NCI-H345 treated with DMSO at 0.1 percent for 48 hours (cell line): ENCODE results near the gene GAS6.
"Not testable (repeated sequence)": the region's sequence is repeated elsewhere in the genome, so short reads cannot be mapped to it uniquely, and the experiment has no call there.

Experiments
- DNase-seq: peaks from one replicate; lab custom pipeline; 2025; ENCODE audit not compliant: unreplicated experiment; lab: John Stamatoyannopoulos, UW

The GAS6 gene

DNA sequence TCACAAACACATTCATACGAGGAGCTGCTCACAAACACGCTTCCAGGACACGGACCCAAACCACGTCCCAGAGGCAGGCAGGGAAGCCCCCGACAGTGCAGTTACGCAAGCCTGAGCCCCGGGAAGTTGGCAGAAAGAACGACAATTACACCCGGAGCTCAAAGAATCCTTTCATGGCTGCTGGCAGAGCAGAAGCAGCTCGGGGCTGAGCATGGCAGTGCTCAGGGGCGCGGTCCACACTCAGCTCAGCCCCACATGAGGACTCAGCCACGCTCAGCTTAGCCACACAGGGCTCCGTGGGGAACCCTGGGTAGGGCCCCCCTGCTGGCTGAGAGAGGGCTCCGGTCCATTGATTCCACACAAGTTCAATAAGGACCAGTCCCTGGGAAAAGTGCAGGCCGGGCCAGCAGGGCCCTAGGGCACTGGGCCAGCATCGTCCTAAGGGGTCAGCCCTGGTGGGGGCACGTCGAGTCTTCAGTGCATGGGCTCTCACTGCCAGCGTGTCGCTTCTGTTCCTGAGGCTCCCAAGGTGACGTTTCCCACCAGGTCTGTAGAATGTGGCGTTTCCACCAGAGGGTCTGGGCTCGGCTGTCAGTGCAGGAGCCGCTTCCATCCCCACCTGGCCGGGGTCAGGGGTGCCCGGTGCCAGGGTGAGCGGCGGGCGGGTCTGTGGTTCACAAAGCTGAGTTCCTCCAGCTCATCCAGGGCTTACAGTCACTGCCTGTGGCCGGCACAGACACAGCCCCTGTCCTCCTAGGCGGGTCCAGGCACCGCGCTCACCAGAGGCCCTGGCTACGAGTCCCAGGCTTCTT lies 23.1 kb downstream of the GAS6 start:
- no peak for DNase-seq

DNA sequence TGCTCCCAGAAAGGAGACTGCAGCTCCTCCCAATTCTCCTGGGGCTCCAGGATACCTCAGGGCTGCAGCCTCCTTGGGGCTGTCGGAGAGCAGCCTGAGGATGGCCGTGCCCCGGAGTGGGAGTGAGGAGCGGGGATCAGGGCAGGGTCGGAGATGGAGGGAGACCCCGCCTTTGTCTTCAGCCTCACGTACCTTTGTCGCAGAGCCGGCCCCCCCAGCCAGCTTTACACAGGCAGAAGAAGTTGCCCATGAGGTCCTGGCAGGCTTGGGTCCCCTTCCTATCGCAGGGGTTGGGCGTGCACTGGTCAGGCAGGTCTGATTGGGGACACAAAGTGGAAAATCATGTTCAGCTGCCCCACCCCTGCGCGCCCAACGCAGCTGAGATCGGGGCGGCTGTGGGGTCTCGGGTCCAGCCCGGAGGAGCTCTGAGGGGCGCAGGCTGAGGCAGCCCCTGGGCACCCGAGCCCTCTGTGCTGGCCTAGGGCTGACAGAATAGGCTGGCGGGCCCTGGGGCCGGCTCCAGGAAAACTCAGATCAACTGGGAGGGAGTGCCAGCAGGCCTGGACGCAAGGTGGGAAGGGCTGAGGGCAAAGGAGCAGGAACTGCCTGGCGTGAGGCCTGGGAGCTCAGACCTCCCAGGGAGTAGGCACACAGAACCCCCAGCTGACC lies 24.2 kb downstream of the GAS6 start:
- no peak for DNase-seq

DNA sequence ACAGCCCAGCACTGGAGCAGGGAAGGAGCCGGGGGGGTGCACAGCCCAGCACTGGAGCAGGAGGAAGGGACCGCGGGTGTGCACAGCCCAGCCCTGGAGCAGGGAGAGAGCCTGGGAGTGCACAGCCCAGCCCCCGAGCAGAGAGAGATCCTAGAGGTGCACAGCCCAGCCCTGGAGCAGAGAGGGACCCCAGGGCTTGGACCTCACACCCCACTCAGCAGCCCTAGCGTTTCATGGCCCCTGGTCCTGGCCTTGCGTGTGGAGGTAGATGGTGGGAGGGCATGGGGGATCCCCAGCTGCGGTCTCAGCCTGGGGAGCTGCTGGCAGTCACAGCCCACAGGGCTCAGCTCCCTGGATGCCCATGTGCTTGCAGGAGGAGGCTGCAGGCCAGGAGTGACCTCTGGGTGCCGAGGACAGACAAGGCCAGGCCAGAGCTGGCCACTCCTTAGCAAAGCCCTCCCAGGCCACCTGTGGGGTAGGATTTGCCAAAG lies 25.1 kb downstream of the GAS6 start:
- DNase-seq, result no peak

DNA sequence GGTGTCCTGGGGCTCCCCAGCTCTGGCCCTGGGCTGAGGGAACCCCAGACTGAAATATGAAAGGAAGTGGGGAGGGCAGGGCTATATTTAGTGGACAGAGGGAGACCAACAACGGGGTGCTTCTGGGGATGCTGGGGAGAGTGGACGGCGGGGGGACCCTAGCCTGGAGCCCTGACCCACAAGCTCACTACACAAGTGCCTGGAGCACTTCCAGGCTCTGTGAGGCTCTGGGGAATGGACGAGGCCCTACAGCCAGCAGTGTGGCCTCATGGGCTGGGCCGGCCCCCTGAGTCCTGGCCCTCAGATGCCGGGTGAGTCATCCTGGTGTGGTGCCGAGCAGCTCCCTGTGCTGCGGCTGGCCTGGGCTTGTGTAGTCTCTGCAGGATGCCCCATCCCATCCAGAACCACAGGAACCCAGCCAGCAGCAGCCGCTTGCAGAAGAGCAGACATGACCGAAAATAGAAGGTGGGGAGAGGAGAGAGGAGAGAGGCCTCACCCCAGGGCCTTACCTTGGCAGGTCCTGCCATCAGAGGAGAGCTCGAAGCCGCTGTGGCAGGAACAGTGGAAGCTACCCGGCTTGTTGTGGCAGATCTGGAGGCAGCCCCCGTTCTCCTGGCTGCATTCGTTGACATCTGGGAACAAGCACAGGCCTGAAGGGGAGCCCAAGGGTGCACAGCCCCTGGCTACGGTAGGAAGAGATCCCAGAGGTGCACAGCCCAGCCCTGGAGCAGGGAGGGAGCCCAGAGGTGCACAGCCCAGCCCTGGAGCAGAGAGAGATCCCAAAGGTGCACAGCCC lies 26.1 kb downstream of the GAS6 start:
- DNase-seq, result peak; percentile 35

DNA sequence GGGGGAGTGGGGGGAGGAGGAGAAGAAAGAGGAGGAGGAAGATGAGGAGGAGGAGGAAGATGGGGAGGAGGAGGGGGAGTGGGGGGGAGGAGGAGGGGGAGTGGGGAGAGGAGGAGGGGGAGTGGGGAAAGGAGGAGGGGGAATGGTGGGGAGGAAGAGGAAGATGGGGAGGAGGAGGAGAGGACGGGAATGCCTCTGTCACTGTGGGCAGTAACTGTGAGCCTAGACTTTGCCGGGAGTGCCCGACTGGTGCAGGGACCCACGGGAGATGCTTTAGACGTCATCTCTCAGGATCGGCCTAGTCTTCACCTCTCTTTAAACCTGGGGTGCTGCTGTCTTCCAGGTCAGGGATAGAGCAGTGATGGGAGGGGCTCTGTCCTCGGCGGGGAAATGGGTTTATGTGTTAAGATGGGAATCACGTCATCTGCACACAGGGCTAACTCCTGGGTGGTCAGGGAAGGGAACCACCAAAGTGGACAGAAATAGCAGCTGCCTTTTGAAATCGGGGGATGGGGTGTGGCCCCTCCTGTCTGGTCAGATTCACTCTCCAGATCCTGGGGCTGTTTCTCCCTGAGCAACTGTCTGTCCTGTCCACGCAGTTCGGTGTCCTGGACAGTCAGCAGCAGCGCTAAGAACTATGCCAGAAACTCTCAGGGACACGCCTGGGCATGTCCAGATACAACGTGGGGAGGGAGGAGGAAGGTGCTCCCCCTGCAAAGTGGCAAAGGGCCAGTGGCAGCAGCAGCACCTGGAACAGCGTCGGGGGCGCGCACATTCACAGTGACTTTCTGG lies 26.9 kb downstream of the GAS6 start:
- DNase-seq, result peak; percentile 35

DNA sequence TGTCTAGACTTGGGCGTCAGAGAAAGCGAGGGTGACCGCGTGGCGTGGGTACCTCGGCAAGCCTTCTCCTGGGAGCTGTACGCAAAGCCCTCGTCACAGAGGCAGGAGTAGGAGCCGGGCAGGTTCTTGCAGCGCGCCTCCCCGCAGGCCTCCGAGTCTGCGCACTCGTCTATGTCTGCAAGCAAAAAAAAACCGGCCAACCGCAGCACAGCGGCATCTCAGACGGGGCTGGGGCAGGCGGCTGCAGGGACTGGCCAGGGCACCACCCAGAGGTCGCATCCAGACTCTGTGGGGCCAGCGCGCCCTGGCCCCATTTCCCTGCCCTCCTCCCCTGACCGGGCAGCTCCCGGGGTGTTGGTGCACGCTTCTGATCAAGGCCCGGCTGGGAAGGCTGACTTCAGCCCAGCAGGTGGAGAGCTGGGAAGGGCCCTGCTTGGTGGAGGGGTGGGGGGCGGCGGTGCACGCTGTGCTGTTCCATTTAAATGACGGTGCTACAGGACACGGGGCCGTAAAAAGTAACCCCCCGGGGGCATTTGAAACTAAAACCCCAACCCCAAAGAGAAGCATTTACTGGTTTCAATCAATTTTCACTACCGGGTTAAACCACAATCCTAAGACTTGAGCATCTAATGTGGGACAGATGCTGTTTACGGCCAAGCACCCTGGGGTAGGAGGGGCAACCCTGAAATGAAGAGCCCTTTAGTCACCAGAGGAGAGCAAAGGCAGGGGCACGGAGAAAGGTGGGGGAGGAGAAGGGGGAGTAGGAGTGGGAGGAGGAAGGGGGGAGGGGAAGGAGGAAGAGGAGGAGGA lies 28.2 kb downstream of the GAS6 start:
- peak; percentile 43 for DNase-seq

DNA sequence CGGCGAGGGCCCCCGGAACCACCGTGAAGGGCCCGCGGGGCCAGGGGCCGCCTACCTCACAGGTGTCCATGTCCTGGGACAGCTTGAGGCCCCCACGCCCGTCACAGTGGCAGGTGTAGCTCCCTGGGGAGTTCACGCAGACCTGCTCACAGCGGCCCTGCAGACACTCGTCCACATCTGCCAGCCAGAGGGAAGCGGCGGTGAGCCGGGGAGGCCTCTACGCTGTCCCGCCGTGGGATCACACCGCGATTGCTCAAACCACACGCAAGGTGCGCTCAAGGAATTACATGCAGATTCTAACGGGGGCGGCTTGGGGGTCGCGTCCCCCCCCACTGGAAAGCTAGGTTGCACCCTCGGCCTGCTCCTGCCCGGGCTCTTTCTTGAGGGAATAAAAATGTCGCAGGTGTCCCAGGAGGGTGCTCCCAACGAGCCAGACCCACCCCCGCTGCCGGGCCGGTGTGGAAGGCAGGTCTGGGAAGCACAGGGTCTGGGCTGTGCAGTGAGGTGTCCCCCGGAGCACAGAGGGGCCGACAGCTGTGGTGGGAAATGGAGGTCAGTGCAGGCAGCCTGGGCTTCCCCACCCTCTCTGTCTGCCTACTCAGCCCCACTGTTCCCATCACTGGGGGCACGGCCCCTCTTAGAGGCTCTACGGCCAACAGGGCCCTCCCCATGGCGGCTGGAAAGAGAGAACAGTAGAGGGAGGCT lies 29.2 kb downstream of the GAS6 start:
- DNase-seq, result no peak

DNA sequence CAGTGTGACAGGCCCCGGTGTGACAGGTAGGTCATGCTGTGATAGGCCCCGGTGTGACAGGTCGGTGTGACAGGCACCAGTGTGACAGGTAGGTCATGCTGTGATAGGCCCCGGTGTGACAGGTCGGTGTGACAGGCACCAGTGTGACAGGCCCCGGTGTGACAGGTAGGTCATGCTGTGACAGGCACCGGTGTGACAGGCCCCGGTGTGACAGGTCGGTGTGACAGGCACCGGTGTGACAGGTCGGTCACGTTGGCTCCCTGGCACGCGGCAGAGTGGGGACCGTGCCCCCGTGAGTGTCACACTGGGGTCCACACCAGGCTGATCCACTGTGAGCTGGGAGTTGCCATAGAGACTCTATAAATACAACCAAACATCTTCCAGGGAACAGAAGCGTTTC lies 29.9 kb downstream of the GAS6 start:
- DNase-seq, result not testable (repeated sequence)

DNA sequence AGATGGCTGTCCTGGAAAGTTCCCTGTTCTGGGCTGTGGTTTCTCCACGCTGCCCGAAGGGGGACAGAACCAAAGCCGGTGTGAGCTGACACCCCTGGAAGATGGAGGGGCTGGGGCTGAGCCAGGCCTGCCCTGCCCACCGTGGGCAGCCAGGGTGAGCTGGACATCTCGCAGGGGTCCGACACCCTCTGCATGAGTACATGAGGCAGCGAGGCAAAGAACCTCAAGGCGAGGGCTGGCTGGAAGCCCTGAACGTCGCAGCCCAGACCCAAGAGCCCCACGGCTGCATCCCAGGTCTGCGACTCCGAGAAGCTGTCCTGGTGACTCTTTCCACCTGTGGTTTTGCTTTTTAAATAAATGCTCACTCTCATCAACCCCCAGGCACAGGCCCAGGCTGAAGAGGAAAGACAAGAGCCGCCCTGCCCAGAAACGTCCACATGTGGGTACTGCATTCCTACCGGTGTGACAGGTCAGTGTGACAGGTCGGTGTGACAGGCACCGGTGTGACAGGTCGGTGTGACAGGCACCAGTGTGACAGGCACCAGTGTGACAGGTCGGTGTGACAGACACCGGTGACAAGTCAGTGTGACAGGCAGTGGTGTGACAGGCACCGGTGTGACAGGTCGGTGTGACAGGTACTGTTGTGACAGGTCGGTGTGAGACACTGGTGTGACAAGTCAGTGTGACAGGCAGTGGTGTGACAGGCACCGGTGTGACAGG lies 30.6 kb downstream of the GAS6 start:
- no peak for DNase-seq

DNA sequence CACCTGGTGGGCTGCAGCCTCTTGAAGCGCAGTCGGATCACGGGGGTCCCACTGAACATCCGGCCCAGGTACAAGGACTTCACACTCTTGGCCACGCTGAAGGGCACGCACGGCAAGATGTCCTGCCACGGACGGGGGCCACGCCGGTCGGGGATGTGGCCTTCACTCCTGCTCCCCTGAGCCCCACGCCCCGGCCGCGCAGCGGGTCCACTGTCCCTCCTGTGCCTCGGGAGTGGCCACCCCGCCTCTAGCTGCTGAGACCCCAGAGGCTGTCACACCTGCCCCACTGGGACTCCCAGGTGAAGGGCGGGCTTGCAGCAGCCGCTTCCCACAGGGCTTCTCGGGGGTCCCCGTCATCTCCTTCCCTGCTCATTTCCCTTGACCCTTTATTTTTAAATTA lies 31.2 kb downstream of the GAS6 start:
- no peak for DNase-seq

DNA sequence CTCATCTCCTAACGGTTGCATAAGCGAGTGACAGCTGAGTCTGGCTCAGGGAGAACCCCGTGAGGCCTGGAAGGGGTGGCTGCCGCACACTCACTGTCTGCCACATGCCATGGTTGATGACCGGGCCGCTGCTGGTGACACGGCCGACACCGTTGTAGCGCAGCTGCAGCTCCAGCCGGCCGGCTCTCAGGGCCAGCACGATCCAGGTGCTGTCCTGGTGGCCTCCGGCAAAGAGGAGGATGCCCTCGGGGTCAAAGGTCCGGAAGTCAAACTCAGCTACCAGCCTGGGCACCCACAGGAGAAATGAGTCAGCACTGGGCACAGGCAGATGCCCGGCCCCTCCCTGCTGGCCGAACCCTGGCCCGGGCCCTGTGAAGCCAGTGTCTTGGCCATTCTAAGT lies 31.7 kb downstream of the GAS6 start:
- DNase-seq, result no peak

DNA sequence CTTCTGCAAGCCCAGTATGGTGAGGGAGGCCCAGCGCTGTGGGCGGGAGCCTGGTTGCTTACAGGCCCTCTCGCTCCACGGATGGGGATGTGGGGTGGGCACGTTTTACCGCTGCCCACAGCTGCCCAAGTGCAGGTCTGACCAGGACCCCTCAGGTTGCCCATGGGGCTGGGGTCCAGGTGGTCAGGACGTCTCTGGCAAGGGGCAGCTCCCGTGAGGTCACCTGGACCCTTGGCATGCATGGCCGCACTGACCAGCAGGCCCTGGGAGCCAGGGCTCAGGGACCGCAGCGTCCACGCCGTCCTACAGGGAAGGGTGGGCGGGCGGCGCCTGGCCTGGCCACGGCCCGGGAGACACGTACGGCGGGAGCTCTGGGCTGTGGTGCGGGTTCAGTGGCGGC lies 32.8 kb downstream of the GAS6 start:
- no peak for DNase-seq

DNA sequence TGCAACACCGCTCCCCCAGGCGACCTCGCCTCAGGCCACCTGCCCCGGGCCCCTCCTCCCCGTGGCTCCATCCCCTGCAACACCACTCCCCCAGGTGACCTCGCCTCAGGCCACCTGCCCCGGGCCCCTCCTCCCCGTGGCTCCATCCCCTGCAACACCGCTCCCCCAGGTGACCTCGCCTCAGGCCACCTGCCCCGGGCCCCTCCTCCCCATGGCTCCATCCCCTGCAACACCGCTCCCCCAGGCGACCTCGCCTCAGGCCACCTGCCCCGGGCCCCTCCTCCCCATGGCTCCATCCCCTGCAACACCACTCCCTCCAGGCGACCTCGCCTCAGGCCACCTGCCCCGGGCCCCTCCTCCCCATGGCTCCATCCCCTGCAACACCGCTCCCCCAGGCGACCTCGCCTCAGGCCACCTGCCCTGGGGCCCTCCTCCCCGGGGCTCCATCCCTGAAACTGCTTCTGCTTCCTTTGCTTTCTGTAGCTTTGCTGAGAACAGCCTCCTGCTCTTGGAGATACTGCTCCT lies 33.4 kb downstream of the GAS6 start:
- DNase-seq, result not testable (repeated sequence)

DNA sequence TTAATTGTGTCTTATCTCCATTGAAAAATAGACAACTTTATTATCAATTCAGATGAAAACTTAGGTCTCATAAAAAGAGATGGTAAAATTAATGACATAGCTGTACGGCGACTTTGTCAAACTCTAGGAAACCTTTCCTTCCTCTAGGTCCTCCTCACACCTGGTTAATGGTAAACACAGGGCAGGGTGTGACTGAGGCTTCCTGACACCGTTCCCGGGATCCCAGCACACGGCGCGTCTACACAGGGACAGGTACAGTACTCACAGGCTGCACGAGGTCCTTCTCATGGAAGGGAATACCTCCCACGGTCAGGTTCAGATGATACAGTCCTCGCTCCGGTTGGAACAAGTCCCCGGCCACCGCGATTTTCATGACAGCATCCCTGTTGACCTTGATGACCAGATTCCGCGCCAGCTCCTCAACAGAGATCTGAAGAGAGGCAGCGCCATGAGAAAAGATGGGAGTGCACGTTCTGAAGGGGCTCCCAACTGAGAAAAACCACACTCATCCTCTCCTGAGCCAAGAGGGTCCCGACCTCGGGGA lies 35.5 kb downstream of the GAS6 start:
- DNase-seq, result no peak

DNA sequence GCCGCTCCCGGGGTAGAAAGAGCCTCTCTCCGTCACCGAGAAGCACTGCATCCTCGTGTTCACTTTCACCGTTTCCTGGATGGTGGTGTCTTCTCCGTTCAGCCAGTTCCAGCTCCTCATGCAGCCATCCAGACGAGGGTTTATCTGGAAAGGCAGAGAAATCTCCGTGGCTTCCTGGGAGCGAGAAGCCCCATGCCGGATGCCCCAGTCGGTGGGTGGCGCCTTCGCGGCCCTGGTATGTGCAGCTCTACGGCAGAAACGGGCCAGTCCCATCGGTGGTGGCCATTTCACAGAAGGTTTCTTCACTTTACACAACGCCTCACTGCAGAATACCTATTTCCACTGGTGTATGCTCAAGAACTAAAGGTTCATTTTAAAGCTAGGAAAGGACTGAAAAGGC lies 36.9 kb downstream of the GAS6 start:
- no peak for DNase-seq

DNA sequence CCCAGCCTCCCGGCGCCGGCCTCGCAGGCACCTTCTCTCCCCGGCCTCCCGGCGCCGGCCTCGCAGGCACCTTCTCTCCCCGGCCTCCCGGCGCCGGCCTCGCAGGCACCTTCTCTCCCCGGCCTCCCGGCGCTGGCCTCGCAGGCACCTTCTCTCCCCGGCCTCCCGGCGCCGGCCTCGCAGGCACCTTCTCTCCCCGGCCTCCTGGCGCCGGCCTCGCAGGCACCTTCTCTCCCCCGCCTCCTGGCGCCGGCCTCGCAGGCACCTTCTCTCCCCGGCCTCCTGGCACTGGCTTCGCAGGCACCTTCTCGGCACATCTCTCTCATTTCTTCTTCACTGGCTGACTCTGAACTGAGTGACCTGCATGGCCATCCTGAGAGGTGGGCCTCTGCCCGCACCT lies 37.4 kb downstream of the GAS6 start:
- not testable (repeated sequence) for DNase-seq

DNA sequence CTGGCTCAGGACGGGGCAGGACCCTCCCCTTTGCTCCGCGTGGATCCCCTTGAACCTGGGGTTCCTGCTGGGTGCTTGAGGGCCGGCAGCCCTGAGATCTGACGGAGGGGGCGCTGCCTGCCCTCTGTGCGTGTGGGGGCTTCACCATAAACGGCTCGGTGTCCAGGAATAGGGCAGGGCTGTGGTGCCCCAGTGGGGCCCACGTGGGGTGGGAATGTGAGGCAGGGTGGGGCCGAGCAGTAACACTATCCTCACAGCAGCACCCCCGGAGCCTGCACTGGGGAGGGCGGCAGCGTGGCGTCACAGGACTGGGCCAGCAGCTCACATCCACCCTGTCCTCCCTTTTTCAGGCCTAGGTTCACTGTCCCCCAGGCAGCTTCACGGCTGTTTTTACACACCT lies 38.0 kb downstream of the GAS6 start:
- no peak for DNase-seq

DNA sequence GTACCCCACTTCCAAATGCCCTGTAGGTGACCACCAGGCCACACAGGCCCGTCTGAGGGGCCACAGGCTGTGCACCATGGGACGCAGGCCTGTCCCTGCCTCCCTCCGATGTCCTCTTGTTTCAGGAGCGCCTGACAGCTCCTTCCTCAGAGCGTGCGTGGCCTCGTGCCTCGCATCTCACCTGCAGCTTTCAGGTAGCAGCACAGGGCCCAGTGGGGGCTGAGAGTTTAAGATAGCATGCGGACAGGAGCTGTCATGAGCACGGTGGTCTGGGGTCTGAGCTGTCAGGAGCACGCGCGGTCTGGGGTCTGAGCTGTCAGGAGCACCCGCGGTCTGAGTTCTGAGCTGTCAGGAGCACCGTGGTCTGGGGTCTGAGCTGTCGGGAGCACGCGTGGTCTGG lies 40.1 kb downstream of the GAS6 start:
- DNase-seq, result no peak
